ENCODE measurements around the gene RPL23.

GRCh38 chr17:38897671-38898290 lies 44.3 kb upstream of the RPL23 start:
- no peak for TF ChIP-seq POLR2A (IDR thresholded peaks at IDR 0.05)
- TF ChIP-seq CTCF (IDR thresholded peaks at IDR 0.05), result no peak
